Activated CD4-positive, CD25-positive, alpha-beta regulatory T cell treated with anti-CD3 and anti-CD28 coated beads, Interleukin-2, amount 50 U/mL, for 72 hours (primary cell): ENCODE measurements around the gene ARL6.
A peak's percentile ranks its signal among the peaks of the same experiment; 100 is the strongest.

Source experiments
- DNase-seq: peaks from one replicate; pipeline ENCODE4 v3.0.0; 2021

The ARL6 gene

DNA sequence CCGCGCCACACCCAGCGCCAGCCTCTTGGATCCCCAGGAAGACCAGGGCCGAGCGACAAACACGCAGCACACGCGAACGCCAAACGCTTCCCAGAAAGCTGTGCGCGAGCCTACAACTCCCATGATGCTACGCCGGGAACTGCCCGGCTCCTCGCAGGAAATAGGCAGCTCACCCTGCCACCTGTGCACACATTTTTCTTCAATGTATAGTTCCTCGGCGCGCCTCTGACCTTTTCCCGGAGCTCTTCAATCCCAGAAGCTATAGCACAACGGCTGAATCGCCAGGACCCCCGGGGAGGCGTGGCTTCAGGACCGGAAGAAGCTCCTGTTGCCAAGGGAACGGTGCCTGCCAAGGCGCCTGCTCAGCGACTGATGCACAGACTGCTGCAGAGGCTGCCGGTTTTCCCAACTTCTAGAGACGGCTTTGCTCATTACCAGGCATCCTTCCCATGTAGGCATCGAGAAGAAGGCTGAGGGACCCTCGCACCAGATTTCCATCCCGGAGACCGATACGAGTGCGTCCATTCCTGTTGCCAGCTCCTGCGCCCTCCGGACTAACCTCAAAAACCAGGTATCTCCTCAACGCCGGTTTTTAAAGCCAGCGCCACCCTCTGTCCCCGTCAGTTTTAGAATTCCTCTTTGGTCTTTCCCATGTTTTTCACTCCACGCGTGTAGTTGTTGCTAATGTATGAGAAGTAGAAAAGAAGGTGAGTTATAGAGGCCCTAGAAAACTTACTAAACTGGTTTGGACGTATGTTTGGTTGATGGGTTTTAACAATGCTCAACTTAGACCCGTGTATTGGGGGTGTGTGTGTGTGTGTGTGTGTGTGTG lies at the start of gene ARL6:
TSS of gene ARL6 (plus strand) at position 352 of the 832 bp plus-strand sequence. CDS start 3,350 bp downstream, outside the sequence.
- peak; percentile 67 for DNase-seq

GRCh38 chr3:97719156-97719821 lies 45.3 kb upstream of the ARL6 start:
- DNase-seq: peak; percentile 53

- DNase-seq: no peak
Observed at GRCh38 chr3:97720417-97720816, 44.1 kb upstream of the ARL6 start.

DNA sequence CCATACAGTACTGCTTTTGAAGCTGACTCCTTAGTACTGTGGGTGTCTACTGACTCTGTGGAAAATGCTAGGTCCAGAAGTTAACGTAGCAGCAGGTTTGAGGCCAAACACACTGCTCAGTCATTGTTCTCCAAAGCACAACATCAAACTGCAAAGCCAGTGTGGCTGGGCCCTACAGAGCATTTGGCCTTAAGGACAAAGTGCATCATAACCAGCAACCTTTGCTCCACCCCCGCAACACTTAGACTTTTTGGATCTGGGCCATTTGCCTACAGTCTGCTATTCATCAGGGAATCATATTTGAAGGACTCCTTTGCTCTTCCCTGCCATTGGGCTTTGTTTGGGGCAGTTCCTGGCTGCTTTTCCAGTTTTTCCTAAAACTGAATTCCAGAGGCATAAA lies 43.1 kb upstream of the ARL6 start:
- no peak for DNase-seq

GRCh38 chr3:97736928-97737327 lies 27.6 kb upstream of the ARL6 start:
- no peak for DNase-seq

DNA sequence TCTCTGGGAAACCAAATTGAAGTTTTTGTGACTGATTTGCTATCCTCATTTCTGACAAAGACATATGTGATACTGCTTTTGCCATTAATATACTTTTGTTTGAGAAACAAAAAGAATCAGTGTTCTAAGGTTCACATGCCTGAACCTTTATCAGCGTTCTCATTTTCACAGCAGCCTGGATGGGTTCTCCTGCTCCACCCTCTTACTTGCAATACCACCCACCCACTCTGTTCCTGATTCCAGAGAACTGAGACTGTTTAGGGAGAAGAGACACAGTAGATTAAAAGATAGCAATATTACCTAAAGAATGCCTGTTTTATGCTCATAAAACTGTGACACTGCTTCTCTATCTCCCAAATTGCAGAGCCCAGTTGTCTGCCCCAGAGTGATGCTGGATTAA lies 25.8 kb upstream of the ARL6 start:
- no peak for DNase-seq

- no peak for DNase-seq
Observed at GRCh38 chr3:97742036-97742435, 22.5 kb upstream of the ARL6 start.

DNA sequence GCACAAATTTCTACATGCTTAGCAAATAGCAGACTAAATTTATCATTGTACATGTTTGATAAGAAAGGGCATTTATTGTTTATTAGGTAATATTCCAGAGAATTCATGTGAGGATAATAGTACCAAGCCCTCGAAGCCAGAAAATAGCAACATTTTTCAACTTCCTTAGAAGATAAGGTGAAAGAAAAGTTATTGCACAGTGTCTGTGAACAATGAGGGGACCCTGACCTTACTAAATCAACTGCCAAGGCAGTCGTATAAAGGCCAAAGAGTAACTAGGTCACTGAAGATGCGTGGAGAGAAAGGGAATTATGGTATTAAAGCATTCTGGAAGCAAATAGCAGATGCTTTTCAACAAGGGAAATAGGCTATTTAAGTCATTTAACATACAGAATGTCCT lies 20.3 kb upstream of the ARL6 start:
- DNase-seq: no peak

GRCh38 chr3:97763586-97764406 lies 762 bp upstream of the ARL6 start:
- no peak for DNase-seq

DNA sequence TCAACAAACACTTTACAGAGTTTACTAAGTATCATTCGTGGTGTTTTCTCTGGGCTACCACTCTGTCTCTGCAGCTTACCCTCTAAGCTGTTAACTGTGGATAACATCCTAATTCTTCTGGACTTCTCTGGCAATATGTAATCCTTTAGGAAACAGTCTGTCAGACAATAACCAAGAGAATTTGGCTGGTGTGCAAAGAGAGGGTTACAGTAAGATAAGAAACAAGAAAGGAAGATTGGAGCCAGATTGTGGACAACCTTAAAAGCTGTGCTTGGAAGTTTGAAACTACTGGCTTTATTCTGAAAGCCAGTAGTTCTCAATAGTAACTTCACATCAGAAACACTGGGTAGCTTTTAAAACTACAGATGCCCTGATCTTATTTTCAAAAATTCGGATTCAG lies 778 bp downstream of the ARL6 start:
- no peak for DNase-seq

DNA sequence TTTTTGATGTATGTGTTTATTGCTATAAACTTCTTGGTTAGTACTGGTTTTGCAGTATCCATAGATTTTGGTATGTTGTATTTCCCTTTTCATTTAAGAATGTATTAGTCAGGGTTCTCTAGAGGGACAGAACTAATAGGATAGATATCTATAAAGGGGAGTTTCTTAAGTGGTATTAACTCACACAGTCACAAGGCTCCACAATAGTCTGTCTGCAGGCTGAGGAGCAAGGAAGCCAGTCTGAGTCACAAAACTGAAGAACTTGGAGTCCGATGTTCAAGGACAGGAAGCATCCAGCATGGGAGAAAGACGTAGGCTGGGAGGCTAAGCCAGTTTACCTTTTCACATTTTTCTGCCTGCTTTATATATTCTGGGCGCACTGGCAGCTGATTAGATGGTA lies 8.4 kb downstream of the ARL6 start:
- DNase-seq: no peak

DNA sequence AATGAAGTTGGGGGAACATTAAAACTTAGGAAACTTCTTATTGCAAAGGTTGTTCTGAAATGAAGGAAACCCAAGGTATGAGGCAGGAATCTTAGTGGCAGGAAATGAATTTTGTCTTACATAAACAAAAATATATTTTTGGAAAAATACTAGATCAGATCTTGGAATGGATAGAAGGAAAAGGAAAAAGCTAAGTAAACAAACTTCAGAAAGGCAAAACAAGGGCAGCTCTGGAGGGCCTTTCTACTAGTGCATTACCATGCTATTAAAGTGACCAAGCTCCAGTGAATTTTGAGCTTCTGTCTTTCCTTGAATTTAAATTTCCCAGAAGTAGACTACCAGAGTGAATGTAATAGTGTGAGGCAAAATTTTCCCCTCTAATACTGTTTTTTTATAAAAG lies 13.6 kb downstream of the ARL6 start:
- no peak for DNase-seq

- no peak for DNase-seq
Observed at GRCh38 chr3:97793420-97794019, 29.0 kb downstream of the ARL6 start.

GRCh38 chr3:97795951-97796350 lies 31.4 kb downstream of the ARL6 start:
- DNase-seq: no peak

- no peak for DNase-seq
Observed at GRCh38 chr3:97804471-97804870, 39.9 kb downstream of the ARL6 start.

GRCh38 chr3:97810779-97811390 lies 46.3 kb downstream of the ARL6 start:
- no peak for DNase-seq

DNA sequence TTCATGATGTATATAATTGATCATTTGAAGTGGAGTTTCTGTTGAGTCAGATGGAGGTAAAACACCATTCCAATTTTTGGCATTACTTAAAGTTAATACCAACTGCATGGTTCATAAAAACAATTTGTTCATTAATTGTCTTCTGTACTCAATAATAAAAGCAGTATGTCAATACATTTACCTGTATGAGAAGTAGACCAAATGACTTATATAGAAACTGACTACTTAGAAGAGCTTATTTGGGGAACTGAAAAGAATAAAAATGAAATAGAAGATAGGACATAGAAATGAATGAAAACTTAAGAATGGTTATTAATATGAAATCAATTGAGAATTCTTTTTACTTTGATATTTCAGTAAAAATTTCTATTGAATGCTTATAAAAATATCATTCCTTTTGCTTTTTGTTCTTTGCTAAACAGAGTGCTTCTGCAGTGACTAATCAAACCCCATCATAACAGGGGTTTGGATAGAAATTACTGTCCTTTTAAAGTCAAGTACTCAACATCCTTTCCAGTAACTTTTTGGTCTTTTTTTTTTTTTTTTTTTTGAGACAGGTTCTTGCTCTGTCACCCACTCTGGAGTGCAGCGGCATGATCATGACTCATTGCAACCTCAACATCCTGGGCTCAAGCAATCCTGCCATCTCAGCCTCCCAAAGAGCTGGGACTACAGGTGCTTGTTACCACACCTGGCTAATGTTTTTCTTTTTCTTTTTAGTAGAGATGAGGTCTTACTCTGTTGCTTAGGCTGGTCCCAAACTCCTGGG lies 50.8 kb downstream of the ARL6 start:
- DNase-seq: no peak

DNA sequence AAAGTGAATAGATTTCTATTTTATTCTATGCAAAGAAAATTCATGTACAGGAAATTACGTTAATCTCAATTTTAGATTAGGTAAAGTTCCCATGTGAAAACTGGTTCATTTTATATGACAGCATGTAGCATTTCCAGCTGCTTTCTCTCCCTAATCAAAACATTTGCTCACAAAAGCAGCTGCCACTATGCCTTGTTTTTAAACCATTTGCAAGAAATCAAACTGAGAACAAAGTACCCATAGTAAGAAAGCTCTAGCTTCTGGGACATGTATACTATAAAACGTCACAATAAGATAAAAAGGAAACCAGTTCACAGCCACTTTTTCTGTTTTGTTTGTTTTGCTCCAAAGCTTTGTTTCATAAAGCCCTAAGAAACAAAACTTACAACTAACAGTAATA lies 52.3 kb downstream of the ARL6 start:
- no peak for DNase-seq

DNA sequence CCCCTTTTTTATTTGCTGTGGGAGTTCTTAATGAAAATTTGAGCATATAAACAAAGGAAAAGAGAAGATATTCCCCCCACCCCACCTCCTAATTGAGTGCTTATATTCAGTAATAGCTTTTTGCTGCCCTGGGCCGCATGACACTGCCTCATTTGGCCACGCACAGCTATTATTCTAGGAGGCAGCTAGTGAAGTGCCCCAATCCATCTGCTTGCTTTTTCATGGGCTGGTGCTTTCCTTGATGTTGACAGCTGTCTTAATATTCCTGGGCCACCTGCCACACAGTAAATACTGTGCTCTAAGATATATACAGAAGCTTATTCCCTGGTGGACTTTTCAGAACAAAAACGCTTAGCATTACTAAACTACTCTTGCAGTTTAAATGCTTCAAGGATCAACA lies 53.4 kb downstream of the ARL6 start:
- no peak for DNase-seq

GRCh38 chr3:97820780-97821179 lies 56.2 kb downstream of the ARL6 start:
- no peak for DNase-seq

DNA sequence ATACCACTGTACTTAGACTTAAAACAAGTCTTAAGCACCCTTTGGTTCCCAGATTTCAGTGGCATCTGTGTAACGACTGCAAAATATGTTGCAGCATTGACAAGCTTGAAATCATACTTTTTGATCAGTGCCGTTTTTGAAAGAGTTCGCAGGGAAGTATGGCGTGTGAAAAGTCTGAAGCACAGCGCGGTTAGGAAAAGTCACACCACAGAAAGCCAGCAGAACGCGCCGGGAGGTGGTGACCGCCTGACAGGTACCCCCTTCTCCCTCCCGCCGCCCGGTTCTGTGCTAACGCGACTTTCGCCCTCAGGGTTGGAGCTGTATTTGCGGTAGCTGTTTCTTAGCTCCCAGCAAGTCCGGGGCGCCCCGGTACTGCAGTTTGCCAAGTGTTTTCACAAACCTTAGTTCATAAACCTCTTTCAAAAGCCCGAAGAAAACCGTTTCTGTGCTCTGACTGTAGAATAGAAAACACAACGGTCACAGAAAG lies 56.8 kb downstream of the ARL6 start:
- DNase-seq: peak; percentile 47
